PFSK-1 (cell line): ENCODE measurements around the gene MRPL10.

ENCODE experiments used
- FOXP2 ChIP-seq: optimal IDR thresholded peaks from 2 replicates; pipeline ENCODE3; 2011; ENCODE audit warnings: borderline replicate concordance, control low read depth, inconsistent platforms; ENCODE audit not compliant: insufficient read depth; ENCODE audit errors: extremely low read length, extremely low read depth
- POLR2AphosphoS5 ChIP-seq: IDR thresholded peaks from 2 replicates; pipeline ENCODE4 v1.6.1; 2012; ENCODE audit warnings: low read depth, mild to moderate bottlenecking, control low read depth, low read length, moderate library complexity
- SIN3A ChIP-seq: IDR thresholded peaks from 2 replicates; pipeline ENCODE4 v1.6.1; 2012; ENCODE audit warnings: mild to moderate bottlenecking, low read length, moderate library complexity, borderline replicate concordance; ENCODE audit not compliant: insufficient read depth
- TAF1 ChIP-seq: IDR thresholded peaks from 2 replicates; pipeline ENCODE4 v1.6.1; 2012; ENCODE audit warnings: low read length, control low read depth, borderline replicate concordance; ENCODE audit not compliant: insufficient read depth
- TF ChIP-seq, protein P1 (sequence below), 2 experiments: IDR thresholded peaks; 2 replicates each; pipeline versions ENCODE4 v1.6.1 to v1.8.0; 2011 to 2012; ENCODE audit warnings: low read depth in 2 of 2, low read length in 2 of 2, control low read depth in 1 of 2, inconsistent platforms in 1 of 2, mild to moderate bottlenecking in 1 of 2, moderate library complexity in 1 of 2; ENCODE audit not compliant: insufficient read depth in 1 of 2

MRPL10 gene

DNA sequence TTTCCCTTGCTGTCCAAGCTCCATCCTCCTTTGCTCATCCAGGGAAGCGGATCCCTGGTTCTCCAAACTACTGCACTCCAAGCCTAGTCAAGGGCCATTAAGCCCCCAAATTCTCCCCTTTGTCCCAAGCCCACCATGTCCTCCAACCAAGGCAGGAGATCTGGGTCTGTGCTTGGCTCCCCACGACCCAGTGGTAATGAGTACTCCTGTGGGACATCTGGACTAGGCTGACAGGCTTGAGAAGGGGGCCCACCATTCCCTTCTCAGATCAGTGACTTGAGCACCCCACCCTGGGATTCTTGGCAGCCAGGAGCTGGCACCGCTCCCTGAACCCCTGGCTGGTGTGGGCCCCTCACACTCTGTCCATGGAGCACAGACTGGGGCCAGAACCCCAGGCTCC lies 26.9 kb downstream of the MRPL10 start:
- no peak for TF ChIP-seq TAF1
- no peak for TF ChIP-seq SIN3A
- TF ChIP-seq, protein P1, sequence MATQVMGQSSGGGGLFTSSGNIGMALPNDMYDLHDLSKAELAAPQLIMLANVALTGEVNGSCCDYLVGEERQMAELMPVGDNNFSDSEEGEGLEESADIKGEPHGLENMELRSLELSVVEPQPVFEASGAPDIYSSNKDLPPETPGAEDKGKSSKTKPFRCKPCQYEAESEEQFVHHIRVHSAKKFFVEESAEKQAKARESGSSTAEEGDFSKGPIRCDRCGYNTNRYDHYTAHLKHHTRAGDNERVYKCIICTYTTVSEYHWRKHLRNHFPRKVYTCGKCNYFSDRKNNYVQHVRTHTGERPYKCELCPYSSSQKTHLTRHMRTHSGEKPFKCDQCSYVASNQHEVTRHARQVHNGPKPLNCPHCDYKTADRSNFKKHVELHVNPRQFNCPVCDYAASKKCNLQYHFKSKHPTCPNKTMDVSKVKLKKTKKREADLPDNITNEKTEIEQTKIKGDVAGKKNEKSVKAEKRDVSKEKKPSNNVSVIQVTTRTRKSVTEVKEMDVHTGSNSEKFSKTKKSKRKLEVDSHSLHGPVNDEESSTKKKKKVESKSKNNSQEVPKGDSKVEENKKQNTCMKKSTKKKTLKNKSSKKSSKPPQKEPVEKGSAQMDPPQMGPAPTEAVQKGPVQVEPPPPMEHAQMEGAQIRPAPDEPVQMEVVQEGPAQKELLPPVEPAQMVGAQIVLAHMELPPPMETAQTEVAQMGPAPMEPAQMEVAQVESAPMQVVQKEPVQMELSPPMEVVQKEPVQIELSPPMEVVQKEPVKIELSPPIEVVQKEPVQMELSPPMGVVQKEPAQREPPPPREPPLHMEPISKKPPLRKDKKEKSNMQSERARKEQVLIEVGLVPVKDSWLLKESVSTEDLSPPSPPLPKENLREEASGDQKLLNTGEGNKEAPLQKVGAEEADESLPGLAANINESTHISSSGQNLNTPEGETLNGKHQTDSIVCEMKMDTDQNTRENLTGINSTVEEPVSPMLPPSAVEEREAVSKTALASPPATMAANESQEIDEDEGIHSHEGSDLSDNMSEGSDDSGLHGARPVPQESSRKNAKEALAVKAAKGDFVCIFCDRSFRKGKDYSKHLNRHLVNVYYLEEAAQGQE (IDR thresholded peaks at IDR 0.05; ENCODE audit: insufficient read depth in 1 of 2, low read depth in 2 of 2, low read length in 2 of 2) = no peak
- TF ChIP-seq POLR2AphosphoS5 = no peak
- TF ChIP-seq FOXP2 = no peak

DNA sequence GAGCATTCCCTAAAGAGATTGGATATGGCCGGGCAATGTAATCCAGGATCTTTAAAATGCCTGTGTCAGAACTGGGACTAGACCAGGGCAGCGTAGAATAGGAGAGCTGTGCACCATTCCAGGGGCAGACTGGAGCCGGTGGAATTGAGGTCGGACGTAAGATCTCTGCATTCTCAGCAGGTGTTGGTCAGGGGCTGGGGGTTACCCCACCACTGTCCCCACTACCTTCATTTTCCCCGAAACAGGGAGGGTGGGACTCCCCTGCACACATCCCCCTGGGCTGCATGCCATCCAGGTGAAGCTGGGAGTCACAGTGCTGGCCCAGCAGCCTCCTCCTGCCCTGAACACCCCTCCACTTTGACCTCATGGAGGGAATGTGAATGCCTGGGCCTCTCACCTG lies 27.6 kb downstream of the MRPL10 start:
- TF ChIP-seq, protein P1 (IDR thresholded peaks at IDR 0.05; ENCODE audit: insufficient read depth in 1 of 2, low read depth in 2 of 2, low read length in 2 of 2) = no peak
- TF ChIP-seq POLR2AphosphoS5 (no peak), TAF1 (no peak), SIN3A (no peak), FOXP2 (no peak)

DNA sequence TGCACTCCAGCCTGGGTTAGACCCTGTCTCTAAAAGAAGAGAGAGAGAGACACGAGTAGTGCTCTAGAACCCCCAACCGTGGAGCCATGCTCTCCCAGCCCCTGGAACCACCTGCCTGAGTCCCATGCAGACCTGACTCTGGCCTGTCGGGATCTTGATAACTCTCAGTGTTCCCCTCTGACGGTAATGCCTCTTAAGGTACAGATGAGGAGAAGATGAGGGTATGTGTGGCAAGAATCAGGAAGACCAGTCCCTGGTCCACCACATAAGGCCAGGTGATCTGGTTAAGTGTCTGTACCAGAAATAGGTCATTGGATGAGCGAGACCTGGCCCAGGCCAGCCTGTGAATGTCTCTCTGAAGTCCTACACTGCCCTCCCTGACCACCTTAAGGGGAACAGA lies 28.1 kb downstream of the MRPL10 start:
- TF ChIP-seq SIN3A (no peak), POLR2AphosphoS5 (no peak), FOXP2 (no peak), TAF1 (no peak)
- TF ChIP-seq, protein P1 (IDR thresholded peaks at IDR 0.05; ENCODE audit: insufficient read depth in 1 of 2, low read depth in 2 of 2, low read length in 2 of 2) = no peak

DNA sequence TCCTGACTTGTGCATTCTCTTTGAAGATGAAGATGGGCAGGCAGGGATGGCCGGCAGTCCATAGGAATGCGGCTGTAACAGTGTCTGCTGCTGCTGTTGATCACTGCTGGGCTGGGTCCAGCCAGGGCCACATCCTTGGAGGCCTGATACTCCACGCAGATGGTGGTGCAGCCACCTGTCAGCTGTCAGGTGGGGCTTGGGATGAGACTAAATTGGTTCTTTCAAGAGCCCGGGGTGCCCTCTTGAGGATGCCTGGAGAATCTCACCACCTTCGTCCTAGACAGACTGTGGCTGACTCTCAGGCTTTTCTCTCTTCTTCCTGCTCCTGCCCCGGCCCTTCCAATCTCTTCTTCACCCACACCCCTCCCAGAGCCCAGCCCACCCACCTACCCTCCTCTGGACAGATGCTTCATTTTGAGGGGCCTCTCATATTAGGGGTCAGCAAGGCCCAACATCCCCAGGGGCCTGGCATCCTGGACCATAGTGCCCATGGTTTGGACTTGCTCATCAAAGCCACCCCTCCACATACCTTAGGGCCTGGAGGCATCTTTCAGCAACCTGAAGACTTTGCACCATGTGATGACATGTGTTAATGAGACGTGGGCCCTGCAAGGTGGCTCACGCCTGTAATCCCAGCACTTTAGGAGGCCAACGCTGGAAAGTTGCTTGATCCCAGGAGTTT lies 28.9 kb downstream of the MRPL10 start:
- no peak for TF ChIP-seq SIN3A
- TF ChIP-seq, protein P1 (IDR thresholded peaks at IDR 0.05; ENCODE audit: insufficient read depth in 1 of 2, low read depth in 2 of 2, low read length in 2 of 2) = no peak
- TF ChIP-seq FOXP2 = no peak
- TF ChIP-seq POLR2AphosphoS5 = no peak
- no peak for TF ChIP-seq TAF1

DNA sequence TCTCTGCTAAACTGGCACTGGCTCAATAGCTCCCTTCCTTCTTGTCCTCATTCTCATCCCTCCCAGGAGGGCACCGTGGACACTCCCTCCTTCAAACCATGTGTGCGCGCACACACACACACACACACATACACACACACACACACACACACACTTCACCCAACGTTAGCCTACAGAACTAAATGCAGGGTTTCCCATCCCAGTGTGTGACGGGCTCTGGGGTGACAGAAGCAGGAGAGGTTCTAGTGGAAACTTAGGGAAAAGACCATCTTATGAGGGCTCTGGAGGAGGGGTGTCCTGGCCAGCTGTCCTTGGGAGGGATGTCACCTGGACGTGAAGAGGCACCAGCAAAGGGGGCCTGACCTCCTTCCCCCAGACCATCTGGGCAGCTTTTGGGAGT lies 29.4 kb downstream of the MRPL10 start:
- TF ChIP-seq FOXP2 = no peak
